ENCODE results near the gene GIN1.

DNA sequence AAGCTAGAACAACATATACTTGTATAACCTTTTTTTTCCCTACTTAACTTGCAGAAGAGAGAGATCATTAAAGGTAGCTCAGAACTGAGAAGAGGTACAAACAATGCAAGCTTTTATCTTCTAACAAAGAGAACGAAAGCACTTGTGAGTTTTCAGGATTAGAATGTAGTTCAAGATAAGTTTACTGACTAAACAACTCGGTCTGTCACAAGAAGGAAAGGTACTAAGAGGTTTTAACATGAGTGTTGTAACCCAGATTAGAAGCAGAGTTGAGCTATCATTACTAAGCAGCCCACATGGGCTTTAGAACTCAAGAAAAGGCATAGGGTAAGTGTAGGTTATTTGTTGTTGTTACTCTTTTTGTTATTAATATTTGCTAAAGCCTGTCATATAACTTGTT lies 25.2 kb downstream of the GIN1 start:
- TF ChIP-seq YY1 (IDR thresholded peaks at IDR 0.05; ENCODE audit: insufficient read depth, insufficient read length): no peak
- no peak for TF ChIP-seq SUZ12 (IDR thresholded peaks at IDR 0.05; ENCODE audit: extremely low read depth, insufficient read depth, insufficient read length)
- TF ChIP-seq ZNF274 (IDR thresholded peaks at IDR 0.05; ENCODE audit: low read depth, low read length): no peak
